IgD-negative memory B cell (primary cell): ENCODE results near the gene FGF19. TPM values are rescaled to one million over a fixed set of nuclear protein-coding genes. Genes with fewer than 3 reads are reported as not detected.

Source experiments
- H3K27ac Mint-ChIP-seq, 3 donors: one replicate each; pipeline ENCODE4 v1.8.0; 2020 to 2022; ENCODE audit warnings: mild to moderate bottlenecking in 3 of 3, mixed read lengths in 3 of 3, moderate library complexity in 1 of 3
- H3K27me3 Mint-ChIP-seq: one replicate; pipeline ENCODE4 v1.8.0; 2021; ENCODE audit warnings: mixed read lengths
- H3K36me3 Mint-ChIP-seq: one replicate; pipeline ENCODE4 v1.8.0; 2020; ENCODE audit warnings: mild to moderate bottlenecking, mixed read lengths
- H3K4me1 Mint-ChIP-seq, 3 donors: one replicate each; pipeline ENCODE4 v1.8.0; 2020 to 2022; ENCODE audit warnings: mixed read lengths in 3 of 3, mild to moderate bottlenecking in 1 of 3
- H3K4me3 Mint-ChIP-seq, 4 donors: one replicate each; pipeline ENCODE4 v1.8.0; 2020 to 2022; ENCODE audit warnings: mild to moderate bottlenecking in 4 of 4, mixed read lengths in 4 of 4, moderate library complexity in 3 of 4
- H3K9me3 Mint-ChIP-seq, 3 donors: one replicate each; pipeline ENCODE4 v1.8.0; 2020 to 2021; ENCODE audit warnings: mixed read lengths in 3 of 3, mild to moderate bottlenecking in 1 of 3
- polyA plus RNA-seq: library from polyadenylated mRNA; unstranded; fragments of 300-500 nt; fragmentation: Illumina TruSeq; gene quantifications from one replicate; pipeline ENCODE4 v1.2.3, GENCODE V29; 2021

FGF19 gene
- polyA plus RNA-seq, 1 donor from 2014 or later = not detected

DNA sequence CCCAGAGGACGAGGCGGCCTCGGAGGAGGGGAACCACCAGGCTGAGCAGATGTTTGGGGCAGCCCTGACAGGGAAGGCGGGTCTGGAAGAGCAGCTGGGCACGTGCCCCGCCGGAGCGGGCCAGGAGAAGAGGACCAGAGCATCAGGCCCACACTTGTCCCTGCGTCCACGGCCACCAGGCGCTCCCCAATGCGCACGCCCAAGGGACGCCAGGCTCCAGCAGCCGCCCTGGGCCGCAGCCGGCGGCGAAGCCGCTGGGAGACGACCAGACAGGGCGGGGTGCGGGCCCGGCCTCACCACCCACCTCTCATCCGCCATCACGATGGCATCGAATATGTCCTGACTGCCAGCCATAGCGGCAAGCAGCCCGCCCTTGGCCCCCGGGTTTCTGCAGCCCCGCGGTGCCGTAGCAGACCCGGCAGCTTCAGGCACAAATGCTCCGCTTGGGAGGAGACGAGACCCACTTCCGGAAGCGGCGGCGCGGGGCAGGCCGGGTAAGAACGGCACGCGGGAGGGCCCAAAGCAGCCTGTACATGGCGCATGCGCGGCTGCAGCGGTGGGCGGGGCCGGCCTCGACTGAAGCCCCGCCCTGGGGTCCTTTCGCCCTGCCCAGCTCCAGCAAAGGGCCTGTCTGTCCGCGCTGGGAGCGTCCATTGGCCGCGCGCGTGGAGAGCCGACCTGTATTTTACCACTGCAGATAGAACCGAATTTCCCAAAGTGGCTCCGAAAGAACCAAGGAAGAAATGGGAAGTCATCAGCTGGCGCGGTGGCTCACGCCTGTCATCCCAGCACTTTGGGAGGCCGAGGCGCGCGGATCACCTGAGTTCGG is 28.7 kb downstream of the FGF19 start, which contains the start of gene LTO1:
Gene LTO1 (minus strand): TSS at position 468 of the 829 bp plus-strand sequence. CDS start 114 bp downstream, at position 354.
- H3K36me3 Mint-ChIP-seq = no peaks in the 10 kb centered on the region
- peaks cover 19 to 24% (median 24%) of the 10 kb centered on the region in 3 donors for H3K4me1 Mint-ChIP-seq
- no peaks in the 10 kb centered on the region for H3K9me3 Mint-ChIP-seq
- H3K4me3 Mint-ChIP-seq = peak within 1 kb of the TSS; percentile 95 to 99 (median 98)
- peaks cover 2% of the 10 kb centered on the region for H3K27me3 Mint-ChIP-seq
- H3K27ac Mint-ChIP-seq = peak within 1 kb of the TSS; percentile 96 to 97 (median 96)

DNA sequence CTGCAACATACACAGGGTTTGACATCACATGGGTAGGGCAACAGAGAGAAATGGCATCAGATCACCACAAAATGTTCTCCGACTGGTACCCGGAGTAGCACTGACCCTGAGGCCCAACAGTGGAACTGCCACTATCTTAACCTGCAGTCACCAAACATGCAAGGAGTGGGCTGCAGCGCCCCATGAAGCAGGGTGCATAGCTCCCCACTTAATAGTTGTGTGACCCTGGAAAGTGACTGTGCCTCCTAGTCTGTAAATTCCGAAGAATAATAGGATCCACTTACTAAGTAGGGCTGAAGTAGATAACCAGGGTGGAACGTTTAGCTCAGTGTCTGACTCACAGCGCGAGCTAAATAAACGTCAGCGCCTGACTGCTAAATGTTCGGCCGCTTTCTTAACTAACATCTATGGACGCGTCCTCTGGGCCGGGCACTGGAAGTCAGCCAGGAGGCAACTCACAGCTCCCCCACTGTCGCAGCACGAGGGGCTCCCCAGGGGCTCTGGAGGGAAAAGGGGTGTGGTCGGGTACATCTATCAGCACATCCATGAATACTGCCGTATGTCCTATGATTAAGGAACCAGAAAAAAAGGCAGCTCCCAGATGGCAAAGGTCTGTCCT is 29.4 kb downstream of the FGF19 start:
- no peaks in the 10 kb centered on the region for H3K36me3 Mint-ChIP-seq
- H3K4me3 Mint-ChIP-seq = peak overlapping the region; percentile 93 to 99 (median 96)
- peaks cover 2% of the 10 kb centered on the region for H3K27me3 Mint-ChIP-seq
- H3K4me1 Mint-ChIP-seq = peaks cover 20 to 26% (median 25%) of the 10 kb centered on the region in 3 donors
- H3K27ac Mint-ChIP-seq = peak overlapping the region; percentile 89 to 97 (median 96)
- H3K9me3 Mint-ChIP-seq = no peaks in the 10 kb centered on the region

DNA sequence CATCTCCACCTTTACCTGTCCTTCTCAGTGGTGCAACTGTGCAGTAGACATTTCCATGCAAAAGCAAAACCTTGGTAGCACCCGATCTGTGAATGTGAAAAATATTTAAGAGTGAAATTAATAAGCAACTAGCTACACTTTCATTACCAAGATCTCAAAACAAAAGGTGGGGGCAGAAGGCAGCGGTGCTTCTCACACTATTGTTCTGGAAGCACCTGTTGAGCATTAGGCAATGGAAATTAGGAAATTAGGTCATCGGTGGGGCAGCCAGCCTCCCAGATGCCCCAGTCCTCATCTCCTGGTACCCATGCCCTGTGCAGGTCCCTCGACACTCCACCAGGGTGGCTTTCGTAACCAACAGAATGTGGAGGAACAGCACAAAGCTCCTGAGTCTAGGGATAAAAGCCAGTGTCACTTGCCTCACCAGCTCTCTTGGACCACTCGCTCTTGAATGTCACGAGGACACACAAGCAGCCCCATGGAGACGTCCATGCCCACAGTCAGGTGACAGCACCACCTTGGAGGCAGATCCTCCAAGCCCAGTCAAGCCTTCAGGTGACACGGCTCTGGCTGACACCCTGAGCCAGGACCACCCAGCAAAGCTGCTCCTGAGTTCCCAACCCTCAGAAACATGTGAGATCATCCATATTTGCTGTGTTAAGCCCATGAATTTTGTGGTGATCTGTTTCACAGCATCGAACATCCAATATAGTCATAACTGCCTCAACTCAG is 31.9 kb downstream of the FGF19 start:
- Mint-ChIP-seq H3K9me3 (no peaks in the 10 kb centered on the region), H3K27ac (peak overlapping the region in 1 of 3 donors; percentile 77), H3K36me3 (no peaks in the 10 kb centered on the region), H3K27me3 (peaks cover 2% of the 10 kb centered on the region), H3K4me1 (peaks cover 20 to 26% (median 25%) of the 10 kb centered on the region in 3 donors), H3K4me3 (peak overlapping the region in 1 of 4 donors; percentile 99)

DNA sequence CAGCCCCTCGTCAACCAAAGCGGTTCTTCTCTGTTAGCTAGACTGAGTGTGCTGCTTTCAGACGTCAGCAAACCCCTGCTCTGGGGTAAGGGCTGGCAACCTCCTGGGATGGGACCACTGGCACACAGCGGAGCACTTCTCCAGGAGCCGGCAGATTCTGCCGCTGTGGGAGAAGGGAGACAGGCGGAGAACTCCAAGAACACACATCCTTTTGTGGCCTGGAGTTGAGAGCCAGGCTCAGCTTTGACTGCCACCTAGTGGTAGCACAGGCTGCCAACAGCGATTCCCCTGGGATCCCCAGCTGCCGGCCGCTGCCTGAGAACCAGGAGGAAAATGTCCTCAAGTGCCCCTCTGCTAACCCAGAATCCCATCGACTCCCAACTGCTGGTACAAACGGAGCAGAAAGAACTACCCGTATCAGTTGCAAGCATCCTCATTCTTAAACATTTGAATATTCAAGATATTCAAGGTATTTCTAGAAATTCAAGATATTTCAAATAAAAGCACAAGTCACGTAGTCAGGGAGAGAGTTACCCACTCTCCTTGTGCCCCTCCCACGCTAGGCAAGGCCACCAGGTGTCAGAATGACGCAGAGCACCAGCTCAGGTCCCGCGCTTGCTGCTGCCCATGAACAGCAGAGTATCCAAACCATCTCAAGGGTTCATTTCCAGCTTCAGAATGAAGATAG is 33.5 kb downstream of the FGF19 start:
- H3K36me3 Mint-ChIP-seq = no peaks in the 10 kb centered on the region
- H3K27me3 Mint-ChIP-seq = peaks cover under 1% of the 10 kb centered on the region
- no peaks in the 10 kb centered on the region for H3K9me3 Mint-ChIP-seq
- H3K27ac Mint-ChIP-seq = peak overlapping the region in 2 of 3 donors; percentile 63 to 75
- H3K4me3 Mint-ChIP-seq = peak overlapping the region in 1 of 4 donors; percentile 79
- peaks cover 17 to 24% (median 23%) of the 10 kb centered on the region in 3 donors for H3K4me1 Mint-ChIP-seq

DNA sequence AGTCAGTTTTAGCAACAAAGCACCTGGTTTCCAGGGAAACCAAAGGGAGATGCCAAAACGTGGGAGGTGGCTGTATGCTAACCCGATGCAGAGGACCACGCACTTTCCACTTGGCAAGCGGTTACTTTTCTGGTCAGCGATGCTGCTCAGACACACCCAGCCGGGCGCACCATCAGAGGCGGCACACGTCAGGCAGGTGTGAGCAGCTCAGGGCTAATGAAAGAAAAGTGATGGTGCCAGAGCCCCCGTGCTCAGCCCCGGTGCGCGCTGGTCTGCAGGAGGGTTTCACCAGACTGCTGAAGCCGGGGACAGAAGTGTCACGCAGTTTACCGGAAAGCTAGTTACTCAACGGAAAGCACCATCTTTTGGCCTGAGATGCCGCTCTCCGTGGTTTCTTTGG is 34.3 kb downstream of the FGF19 start:
- Mint-ChIP-seq H3K27me3 (no peaks in the 10 kb centered on the region), H3K9me3 (no peaks in the 10 kb centered on the region), H3K4me3 (peak overlapping the region in 1 of 4 donors; percentile 57), H3K36me3 (no peaks in the 10 kb centered on the region), H3K4me1 (peaks cover 18 to 22% (median 18%) of the 10 kb centered on the region in 3 donors), H3K27ac (no peak overlapping the region)

DNA sequence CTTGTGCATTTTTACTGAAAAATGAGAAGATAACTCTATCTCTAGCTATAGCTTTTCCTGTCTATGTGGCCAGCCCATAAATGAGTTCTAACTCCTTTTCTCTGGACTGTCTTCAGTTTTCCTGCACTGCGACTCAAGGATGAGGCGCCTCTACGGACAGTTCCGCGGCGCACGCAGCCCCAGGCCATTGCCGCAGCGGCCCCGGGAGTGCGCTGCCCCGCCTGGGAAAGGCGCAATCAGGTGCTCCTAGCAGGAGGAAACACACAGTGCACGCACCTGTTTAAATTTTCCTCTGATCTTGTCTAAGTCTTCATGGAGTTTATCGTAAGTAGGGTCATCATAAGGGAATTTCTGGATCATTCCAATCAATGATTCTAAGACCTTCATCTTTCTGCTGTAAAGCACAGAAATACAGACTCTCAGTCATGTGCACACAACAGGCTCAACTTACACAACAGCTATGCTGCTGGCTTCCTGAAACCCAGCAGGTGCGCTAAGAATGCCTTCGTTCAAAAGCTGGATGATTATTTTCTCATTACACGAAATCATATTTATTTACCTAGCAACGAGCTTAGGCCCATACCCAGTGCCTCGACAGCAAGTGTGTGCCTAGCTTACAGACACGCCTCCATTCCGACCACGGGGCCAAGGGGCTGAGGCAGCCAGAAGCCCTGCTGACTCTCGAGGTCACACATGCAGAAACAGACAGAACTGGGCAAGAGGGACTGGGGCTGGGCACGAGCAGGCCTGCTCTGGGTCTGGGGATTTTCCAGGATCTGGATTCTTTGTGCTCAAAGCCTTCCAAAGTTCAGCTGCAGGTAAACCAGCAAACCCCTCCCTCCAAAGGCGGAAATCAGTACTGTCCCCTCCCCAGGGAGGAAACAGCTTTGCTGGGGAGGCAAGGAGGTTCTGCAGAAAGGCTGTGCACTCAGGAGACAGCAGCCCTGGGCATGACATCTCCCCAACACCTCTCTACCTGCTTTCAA is 35.9 kb downstream of the FGF19 start:
- Mint-ChIP-seq H3K27ac (no peak overlapping the region), H3K36me3 (peaks cover 3% of the 10 kb centered on the region)

DNA sequence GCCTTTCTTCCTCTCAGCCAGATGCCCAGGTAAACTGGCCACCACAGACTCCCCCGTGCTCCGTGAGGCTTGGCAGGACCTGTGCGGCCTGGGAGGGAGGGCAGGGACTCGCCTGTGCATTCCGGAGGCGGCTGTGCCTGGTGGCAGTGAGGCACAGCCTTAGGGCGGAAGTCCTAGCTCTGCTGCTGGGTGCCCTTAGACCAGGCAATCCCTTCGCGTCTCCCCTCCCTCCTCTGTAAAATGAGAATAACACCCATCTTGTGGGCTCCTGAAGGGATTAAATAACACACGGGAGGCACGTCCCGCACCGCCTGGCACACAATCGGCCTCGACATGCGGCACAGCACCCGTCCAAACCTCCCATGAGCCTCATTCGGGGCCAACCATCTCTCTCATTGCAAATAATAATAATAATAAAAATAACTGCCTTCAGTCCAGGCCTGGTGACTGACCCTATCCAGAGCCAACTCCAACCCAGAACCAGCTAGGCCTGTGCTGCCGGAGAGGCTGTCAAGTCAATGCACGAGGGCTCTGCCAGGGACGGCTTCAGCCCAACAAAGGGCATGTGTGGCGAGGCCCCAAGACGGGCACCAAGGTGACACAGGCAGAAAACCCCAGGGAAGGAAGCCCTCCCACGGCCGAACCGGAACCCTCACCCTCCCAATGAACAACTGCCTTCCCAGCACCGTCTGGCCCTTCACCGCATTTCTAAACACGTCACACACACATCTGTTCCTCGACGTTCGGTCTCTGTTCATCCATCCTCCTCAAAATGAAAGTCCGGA is 36.9 kb downstream of the FGF19 start:
- no peak overlapping the region for H3K4me3 Mint-ChIP-seq
- no peak overlapping the region for H3K27ac Mint-ChIP-seq
- H3K9me3 Mint-ChIP-seq = no peaks in the 10 kb centered on the region
- peaks cover 9 to 12% (median 10%) of the 10 kb centered on the region in 3 donors for H3K4me1 Mint-ChIP-seq
- peaks cover 3% of the 10 kb centered on the region for H3K36me3 Mint-ChIP-seq
- H3K27me3 Mint-ChIP-seq = no peaks in the 10 kb centered on the region

More for the DNA sequence above, 35.9 kb downstream of the FGF19 start:
- peaks cover 10 to 12% (median 11%) of the 10 kb centered on the region in 3 donors for H3K4me1 Mint-ChIP-seq
- H3K27me3 Mint-ChIP-seq = no peaks in the 10 kb centered on the region
- no peaks in the 10 kb centered on the region for H3K9me3 Mint-ChIP-seq
- no peak overlapping the region for H3K4me3 Mint-ChIP-seq

DNA sequence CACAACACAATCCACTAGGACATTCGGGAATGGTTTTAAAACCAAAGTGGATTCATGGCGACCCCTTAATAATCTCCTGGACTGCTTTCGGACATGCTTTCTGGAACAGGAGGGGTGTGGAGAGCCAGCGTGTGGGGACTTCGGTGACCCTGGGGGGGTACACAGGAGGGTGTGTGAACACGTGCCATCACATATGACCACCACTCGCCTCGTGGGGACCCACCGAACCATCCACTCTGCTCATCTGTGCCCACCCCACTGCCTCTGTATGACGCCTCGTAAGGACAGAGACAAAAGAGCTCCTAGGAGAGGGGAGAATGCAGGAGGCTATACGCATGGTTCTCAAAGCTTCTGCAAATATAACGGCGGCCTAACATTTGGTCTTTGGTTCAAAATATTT is 37.6 kb downstream of the FGF19 start:
- Mint-ChIP-seq H3K27me3 (no peaks in the 10 kb centered on the region), H3K4me1 (peaks cover 7 to 10% (median 8%) of the 10 kb centered on the region in 3 donors), H3K9me3 (no peaks in the 10 kb centered on the region), H3K4me3 (no peak overlapping the region), H3K27ac (no peak overlapping the region), H3K36me3 (peaks cover 3% of the 10 kb centered on the region)

DNA sequence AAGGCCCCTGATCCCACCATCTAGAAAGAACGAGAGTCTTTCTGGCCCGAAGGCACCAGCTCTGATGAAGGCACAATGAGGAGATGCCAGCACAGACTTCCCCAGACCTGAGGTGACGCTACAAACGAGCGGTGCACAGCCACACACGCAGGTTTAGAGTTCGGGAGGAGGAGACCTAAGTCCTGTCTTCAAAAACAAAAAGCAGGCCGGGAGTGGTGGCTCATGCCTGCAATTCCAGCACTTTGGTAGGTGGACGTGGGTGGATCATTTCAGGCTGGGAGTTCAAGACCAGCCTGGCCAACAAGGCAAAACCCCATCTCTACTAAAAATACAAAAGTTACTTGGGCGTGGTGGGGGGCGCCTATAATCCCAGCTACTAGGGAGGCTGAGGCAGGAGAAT is 38.2 kb downstream of the FGF19 start:
- no peaks in the 10 kb centered on the region for H3K9me3 Mint-ChIP-seq
- no peaks in the 10 kb centered on the region for H3K27me3 Mint-ChIP-seq
- H3K4me1 Mint-ChIP-seq = peaks cover 7 to 9% (median 7%) of the 10 kb centered on the region in 3 donors
- peaks cover 3% of the 10 kb centered on the region for H3K36me3 Mint-ChIP-seq
- no peak overlapping the region for H3K27ac Mint-ChIP-seq
- H3K4me3 Mint-ChIP-seq = no peak overlapping the region

DNA sequence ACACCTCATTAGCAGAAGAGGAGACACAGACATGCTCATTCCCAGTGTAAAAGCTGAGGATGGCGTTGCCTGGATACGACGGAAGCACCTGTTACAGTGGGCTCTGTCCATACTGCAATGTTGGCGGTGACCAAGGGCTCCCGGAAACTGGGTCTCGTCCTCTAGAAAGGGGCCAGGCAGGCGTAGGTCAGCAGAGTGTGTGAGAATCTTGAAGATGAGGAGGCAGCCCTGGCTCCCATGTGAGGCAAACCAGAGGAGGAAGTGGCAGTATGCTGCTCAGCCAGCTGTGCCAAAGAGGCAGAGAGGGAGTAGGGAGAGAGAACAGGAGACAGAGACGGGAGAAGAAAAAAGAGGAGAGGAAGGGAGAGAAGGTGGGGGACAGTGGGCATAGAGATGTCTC is 38.9 kb downstream of the FGF19 start:
- H3K27ac Mint-ChIP-seq = peak overlapping the region in 2 of 3 donors; percentile 23 to 90
- no peaks in the 10 kb centered on the region for H3K27me3 Mint-ChIP-seq
- peaks cover 3% of the 10 kb centered on the region for H3K36me3 Mint-ChIP-seq

DNA sequence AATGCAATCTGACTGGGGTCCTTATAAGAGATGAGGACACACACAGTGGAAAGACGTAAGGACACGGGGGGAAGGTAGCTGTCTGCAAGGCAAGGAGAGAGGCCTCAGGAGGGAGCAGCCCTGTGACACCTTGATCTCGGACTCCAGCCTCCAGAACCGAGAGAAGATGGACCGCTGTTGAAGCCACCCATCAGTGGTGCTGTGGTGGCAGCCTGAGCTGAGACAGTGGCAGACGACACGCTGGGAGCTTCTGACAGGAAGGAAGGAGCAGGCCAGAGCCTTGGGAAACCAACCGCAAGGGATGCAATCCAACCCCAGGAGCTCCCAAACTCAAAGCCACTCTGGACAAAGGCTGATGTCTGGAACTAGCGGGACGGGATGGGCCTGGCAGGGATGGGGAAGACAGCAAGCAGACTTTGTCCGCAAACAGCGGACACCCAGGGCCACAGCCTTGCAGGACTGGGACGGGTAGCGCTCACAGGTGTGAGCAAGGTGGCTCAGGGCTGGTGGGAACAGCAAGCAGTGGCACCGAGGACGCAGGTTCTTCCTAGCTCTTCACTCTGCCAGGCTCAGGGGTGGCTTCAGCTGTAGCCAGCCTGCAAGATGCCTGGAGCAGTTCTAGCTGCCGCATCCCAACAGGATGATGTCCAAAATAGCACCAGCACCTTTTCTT is 39.6 kb downstream of the FGF19 start:
- H3K9me3 Mint-ChIP-seq = no peaks in the 10 kb centered on the region
- no peaks in the 10 kb centered on the region for H3K27me3 Mint-ChIP-seq
- peaks cover 0 to 3% (median 0%) of the 10 kb centered on the region in 3 donors for H3K4me1 Mint-ChIP-seq
- H3K36me3 Mint-ChIP-seq = peaks cover 3% of the 10 kb centered on the region
- no peak overlapping the region for H3K27ac Mint-ChIP-seq
- no peak overlapping the region for H3K4me3 Mint-ChIP-seq

More for the DNA sequence above, 38.9 kb downstream of the FGF19 start:
- Mint-ChIP-seq H3K4me1 (peaks cover 0 to 3% (median 0%) of the 10 kb centered on the region in 3 donors), H3K4me3 (no peak overlapping the region), H3K9me3 (no peaks in the 10 kb centered on the region)

DNA sequence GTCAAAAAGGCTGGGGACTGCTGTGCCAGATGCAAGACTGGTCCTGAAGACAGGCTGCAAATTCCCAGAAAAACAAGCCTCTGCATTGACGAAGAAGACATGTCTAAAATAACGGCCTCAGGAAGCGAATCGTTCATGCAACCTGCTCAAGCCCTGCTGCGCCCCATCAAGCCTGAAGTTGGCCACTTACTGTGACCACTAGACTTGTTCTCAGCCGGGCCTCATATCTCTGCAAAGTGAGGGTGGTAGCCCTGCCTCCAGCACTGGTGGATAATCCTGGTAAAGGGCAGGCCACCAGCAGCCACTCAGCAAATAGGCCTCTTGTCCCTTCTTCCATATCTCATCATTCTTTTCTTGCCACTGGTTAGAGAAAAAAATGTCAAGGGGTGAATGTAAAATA is 40.5 kb downstream of the FGF19 start:
- H3K4me1 Mint-ChIP-seq = peaks cover 0 to 3% (median 0%) of the 10 kb centered on the region in 3 donors

More for the DNA sequence above, 40.5 kb downstream of the FGF19 start:
- peaks cover 3% of the 10 kb centered on the region for H3K36me3 Mint-ChIP-seq
- no peak overlapping the region for H3K4me3 Mint-ChIP-seq
- no peaks in the 10 kb centered on the region for H3K9me3 Mint-ChIP-seq
- no peak overlapping the region for H3K27ac Mint-ChIP-seq
- no peaks in the 10 kb centered on the region for H3K27me3 Mint-ChIP-seq
